Left lobe of liver (tissue), 2 donors: Measurements from ENCODE around the gene BICDL1. TPM values are rescaled to one million over a fixed set of nuclear protein-coding genes. Genes with fewer than 3 reads are reported as not detected.

ENCODE experiments used
- ATAC-seq: fragments of 200-7000 bp; cut with Tn5 transposase; one replicate; pipeline ENCODE4 v1.9.1; 2020; ENCODE audit warnings: mild to moderate bottlenecking, moderate library complexity
- DNase-seq: peaks from one replicate; pipeline ENCODE4 v3.0.0-alpha.2; 2020; ENCODE audit warnings: low spot score
- total RNA-seq: library from RNA; stranded (reverse); gene quantifications from one replicate; pipeline ENCODE4 v1.2.1, GENCODE V29; 2021
- donor health status: DM: no; HTN: no; CAD: no; lungs with moderate emphysema.
- donor health status: DM: no; HTN: yes; CAD: no.

The BICDL1 gene
- total RNA-seq, 1 donor from 2014 or later, result 9.4 TPM

DNA sequence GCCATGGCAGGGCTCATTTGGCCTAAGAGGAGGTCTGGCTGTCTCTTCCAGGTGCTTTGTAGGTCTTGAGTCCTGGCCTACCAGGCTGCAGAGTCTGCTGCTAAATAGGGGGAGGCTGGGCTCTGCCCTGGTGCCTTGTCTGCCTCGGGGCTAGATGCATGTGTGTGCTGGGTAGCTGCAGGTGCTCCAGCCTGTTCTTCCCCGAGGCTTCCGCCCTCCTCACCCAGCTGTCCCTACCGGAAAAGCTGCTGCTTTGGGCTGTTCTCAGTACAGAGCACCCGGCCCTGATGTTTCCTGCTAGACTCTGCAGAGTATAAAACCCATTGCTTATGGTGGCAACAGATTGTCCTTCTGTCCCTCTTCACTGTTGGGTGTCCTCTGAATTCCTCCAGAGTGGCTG, 89.8 kb downstream of the BICDL1 start:
- no peak for ATAC-seq

DNA sequence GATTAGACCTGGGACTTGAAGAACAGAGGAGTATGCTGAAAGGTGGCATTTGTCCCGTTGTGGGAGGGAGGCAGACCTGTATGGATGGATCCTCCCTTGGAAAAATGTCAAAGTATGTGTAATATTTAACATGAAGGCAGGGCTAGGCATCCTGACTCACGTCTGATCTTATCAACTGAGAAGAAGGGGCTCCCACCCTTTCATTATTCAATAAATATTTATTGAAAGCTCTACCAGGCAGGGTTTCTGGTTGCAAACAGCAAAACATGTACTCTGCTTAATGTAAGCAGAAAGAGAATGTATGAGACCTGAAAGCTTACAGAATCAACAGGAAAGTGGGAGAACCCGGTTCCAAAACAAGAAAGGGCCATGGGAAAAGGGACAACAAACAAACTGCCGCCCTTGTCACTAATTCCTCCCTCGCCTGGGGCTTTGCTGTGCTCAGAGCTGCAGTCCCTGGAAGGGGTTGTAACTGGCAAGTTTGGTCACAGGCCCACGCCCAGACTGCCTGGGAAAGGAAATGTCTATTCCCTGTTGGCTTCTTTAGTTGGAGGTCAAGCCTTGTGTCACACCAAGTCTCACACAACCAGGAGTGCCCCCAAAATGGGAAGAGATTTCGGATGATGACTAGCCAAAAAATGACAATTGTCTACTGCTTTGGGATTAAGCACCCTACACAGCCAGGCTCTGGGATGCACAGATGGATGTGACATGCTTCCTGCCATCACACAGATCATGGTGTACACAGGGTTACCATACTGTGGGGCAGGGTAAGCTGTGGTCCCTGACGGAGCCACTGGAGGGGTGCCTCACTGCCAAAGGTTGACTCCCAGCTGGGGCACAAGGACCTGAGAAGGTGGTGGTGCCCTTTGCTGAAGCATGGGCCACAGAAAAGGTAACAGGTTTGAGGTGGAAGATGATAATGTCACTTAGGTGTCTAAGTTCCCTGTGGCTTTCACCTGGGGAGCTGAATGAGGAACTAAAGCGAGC, 90.7 kb downstream of the BICDL1 start:
- DNase-seq, result no peak
- ATAC-seq, result no peak

More for the DNA sequence above, 89.8 kb downstream of the BICDL1 start:
- no peak for DNase-seq

DNA sequence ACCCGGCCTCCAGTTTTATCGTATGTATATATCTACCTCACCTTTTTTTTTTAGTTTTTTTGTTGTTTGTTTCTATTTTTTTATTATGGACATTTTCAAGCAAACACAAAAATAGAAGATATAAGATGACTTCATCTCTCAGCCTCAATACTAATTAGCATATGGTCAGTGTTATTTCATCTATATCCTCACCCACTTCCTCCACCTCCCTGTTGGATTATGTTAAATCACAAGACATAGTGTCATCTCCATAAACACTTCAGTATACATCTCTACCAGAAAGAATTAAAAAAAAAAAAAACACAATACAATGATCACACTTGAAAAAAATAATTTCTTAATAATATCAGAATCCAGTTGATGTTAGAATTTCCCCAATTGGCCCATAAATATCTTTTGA, 92.6 kb downstream of the BICDL1 start:
- ATAC-seq, result no peak
- DNase-seq, result no peak

DNA sequence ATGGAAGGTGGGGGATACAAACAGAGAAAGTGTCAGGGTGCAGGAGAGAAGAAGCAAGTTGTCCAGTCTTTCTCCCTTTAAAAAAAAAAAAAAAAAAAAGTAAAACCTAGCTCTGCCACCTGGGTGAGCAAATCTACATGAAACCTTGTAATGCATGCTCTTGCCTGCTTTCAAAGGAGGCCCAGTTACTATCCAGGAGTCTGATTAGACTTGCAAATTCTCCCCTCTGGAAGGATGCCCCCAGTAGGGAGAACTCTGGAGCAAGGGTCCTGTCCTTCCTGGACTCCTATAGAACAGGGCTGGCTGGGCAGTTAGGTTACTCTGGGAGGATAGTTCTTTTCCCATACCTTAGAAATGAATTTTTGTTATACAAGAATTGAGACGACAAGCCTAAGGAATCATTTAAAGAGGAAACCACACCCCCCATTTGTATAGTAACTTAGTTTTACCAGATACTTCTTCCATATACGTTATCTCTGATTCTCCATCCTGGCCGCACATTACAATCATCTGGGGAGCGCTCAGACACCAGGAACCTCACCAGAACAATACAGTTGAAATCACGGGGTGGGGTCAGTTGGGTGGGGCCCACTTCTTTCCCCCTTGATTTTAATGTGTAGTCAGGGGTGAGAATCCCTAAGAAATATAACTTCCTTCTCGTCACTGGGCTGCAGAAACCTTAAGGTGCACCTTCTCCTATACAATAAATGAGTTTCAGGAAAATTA, 97.0 kb downstream of the BICDL1 start:
- ATAC-seq (no peak), DNase-seq (no peak)

DNA sequence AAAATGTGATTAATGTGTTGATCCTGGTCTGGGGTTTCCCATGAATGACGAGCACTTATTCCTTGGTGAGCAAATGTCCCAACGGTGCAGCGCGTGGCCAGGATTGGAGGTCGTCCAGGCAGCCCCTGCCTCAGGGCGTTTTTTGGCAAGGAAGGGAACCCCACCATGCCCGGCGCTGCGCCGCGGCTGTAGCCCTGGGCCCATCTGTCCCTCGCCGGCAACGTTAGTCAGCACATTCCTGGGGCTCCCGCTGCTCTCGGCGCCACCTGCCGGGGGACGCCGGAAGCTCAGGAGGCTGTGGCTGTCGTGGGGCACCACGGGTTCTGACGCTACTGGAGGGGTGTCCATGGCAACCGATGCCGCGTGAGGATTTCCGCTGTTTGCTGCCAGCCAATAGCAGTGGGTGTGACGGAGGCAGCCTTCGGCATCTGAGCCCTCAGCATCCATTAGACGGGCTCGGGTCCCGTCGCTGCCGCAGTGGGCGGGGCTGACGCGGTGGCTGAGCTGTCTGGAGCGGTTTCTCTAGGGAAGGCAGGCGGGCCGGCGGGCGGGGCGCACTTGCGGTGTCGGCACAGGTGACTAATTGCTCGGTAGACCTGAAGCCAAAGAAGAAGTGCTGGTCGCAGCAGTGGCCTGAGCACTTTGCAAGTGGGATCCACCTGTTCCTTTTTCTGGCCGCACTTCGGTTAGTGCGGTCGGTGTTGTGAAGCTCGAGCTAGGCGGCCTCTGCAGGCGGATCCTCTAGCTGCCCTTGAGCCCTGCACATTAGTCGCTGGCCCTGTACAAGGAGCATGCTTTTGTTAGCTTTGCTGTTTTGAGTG, 98.0 kb downstream of the BICDL1 start:
- ATAC-seq, result peak; percentile 95

DNA sequence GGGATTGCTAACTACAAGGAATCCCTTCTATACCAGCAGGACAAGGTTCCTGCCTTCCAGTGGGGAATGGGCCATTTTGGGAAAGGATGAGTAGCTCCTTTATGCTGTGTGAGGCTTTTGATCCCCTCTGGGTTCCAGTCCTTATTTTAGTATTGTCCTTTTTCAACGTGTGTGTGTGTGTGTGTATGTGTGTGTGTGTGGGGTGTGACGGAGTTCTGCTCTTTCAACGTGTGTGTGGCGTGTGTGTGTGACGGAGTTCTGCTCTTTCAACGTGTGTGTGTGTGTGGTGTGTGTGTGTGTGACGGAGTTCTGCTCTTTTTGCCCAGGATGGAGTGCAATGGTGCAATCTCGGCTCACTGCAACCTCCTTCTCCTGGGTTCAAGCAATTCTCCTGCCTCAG, 100.1 kb downstream of the BICDL1 start:
- ATAC-seq (no peak), DNase-seq (no peak)

More for the DNA sequence above, 98.0 kb downstream of the BICDL1 start:
- DNase-seq, result peak; percentile 100

DNA sequence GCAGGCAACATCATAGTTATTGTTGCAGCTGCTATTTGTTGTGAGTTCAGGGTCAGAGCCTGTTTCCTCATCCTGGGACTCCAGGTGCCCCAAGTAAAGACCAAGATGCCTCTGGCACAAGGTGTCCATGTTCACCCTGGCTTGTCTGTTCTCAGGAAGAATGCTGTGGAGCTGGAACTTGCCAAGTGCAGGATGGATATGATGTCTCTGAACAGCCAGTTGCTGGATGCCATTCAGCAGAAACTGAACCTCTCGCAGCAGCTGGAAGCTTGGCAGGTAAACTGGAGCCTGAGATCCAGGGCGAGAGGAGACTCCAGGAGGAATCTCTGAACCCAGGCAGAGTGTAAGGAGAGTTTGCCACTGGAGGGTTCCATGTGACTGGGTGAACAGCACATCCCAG, 100.8 kb downstream of the BICDL1 start:
- ATAC-seq (no peak), DNase-seq (no peak)

DNA sequence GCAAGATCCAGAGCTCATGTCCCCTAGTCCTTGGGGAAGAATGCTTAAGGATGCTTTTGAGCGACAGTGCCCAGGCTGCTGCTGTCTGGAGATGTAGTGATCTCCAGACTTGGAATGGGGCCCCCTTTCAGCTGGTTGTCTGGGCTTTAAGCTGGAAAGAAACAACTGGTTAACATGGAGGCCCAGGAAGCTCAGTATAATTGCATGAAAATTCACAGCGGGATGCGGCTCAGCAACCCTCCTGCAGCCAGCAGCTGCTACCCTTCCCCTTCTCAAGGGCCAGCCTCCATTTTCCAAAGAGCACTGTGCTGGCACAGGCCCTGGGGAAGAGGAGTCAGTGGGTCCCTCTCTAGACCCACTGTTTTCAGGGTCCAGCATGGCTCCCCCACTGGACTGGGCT, 101.2 kb downstream of the BICDL1 start:
- ATAC-seq, result no peak
- no peak for DNase-seq

DNA sequence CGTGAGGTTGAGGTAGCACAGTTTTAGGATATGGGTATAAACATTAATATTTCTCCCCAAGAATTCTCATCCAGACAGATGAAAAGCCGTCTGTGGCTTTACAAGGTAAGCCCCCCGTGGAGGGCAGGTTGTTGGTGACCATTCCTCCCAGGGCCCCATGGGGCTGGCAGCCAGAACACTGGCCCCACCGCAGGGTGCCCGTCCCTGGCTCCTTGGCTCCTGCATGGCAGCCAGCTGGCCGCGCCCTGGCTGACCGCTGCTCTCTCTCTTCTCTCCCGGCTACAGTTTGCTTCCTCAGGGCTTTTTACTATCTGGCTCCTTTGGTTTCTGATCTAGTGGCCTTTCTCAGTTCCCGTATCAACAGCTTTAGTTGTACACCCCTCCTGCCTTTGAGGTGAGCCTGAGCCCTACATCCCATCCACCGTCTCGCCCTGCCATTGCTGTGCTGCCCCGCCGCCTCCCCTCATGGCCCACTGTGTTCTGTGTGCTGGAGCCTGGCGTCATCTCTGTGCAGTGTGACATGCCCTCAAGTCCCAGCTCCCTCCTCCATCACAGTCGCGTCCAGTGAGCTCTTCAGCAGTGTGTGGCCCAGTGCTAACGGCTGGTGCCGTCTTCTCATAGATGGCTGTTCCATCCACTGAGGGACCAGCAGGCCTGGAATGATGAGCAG, 101.7 kb downstream of the BICDL1 start:
- DNase-seq (no peak), ATAC-seq (no peak)

DNA sequence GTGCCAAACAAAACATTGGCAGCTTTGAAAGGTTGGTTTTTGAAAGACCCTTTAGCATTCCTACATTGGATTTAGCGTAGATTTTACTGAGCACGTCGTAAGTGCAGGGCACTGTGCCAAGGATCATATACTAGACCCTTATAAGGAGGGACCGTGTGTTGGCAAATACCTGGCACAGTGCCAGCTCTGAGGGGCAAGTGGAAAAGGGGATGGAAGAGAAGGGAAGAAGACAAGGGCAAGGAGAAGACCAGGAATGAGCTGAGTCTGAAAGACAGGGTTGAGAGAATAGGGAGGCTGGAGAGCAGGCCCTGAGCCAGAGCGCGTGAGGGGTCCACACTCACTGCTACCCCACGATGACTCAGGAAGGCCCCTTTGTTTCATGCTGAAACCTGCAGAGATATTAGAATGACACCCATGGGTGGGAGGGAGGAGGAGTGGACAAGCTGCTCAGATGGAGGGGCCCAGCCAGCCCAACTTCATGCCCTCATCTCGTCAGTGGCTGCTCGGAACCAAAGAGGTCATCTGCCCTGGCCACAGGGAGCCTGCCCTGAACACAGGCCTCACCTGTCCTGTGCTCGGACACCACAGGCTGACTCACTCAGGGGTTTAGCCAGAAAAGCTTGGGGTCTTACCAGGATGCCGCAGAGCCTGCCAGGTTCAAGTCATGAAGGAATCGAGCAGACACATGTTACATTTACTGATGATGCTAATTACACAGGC, 102.5 kb downstream of the BICDL1 start:
- DNase-seq, result no peak
- ATAC-seq, result no peak

DNA sequence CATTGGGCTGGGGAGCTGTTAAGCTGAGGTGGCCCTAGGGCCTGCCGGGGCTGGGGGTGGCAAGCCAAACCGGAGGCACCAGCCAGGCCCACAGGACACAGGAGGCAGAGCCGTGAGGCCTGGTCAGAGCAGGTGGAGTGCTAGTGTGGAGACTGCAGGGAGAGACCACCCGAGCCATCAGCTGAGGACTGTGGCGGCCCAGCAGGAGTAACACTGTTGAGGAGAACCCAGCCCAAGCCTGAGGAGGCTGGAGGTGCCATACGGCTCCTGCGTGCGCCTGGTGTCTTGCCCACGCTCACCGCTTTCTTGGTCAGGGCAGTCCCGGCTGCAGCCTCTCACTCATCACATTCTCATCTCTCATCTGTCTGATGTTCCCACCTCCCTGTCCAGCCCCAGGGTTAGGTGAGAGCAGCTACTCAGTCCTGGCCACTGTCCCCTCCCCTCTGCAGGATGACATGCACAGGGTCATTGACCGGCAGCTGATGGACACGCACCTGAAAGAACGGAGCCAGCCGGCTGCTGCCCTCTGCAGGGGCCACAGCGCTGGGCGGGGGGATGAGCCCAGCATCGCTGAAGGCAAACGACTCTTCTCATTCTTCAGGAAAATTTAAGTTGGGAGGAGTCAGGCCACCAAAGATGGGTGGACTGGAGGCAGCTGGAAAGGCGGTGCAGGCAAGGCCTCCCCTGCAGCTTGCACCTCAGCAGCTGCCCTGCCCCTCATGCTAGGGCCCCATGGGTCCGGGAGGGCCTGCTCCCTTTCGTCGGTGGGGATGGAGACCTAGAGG, 103.7 kb downstream of the BICDL1 start:
- DNase-seq, result no peak
- ATAC-seq, result peak; percentile 77

DNA sequence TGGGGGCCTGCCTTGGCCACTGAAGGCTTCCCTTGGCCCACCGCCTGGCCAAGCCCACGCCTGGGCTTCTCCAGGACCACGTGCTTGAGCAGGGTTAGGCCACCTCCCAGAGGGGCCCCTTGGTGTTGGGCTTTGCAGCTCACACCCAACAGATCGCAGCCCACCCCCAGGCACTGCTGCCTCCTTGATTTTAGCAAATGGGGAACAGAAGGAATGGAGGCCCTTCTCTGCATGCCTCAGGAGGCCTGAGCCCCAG, 104.2 kb downstream of the BICDL1 start:
- DNase-seq, result no peak
- ATAC-seq, result peak; percentile 3

DNA sequence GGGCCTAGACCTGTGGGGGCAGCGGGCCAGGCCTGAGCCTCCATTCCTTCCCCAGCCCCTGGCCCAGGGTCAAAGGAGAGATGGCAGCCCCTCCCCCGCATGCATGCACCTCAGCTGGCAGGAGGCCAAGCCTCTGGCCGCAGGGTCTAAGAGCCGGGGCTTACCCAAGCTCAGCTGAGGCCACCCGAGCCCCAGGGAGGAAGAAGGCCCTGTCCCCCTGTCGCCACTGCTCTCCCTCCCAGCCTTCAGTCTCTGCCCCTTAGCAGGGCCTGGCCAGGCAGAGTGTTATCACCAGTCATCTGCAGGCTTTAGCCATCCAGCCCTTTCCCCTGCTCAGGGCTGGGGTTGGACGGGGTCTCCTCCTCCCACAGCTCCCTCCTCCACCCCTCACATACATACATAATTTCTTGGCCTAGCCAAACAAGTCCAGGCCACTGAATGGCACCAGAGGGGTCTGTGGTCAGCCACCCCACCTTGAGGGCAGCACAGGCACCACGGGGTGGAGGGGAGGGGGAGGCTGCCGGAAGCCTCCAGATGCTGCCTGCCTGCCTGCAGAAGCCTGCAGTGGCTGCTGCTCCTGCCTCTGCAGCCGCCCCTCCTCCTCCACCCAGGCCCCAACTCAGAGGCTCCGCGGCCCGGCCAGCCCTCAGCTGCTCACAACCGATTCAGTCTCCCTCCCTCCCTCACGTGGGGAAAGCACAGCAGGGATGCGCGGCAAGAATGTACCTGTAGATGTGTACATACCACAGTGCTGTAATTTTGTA, 104.7 kb downstream of the BICDL1 start:
- DNase-seq (no peak), ATAC-seq (peak; percentile 5)

DNA sequence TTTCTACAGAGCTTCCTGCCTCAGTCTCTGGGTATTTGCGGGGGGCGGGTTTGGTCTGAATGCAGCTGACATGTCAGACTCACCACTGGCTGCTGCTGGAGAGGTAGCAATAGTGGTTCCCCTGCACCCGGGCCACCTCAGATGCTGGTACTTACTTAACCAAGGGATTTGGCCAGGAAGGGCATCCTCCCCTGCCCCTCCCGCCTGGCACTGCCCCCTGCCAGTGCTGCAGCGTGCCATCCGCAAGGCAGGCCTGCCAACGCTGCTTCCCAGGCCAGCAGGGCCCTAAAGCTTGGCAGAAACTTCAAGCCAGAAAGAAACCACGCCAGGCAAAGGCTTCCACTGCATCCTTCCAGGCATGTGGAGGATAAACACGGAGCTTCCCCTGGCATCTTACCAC, 105.4 kb downstream of the BICDL1 start:
- DNase-seq, result no peak
- ATAC-seq, result no peak

DNA sequence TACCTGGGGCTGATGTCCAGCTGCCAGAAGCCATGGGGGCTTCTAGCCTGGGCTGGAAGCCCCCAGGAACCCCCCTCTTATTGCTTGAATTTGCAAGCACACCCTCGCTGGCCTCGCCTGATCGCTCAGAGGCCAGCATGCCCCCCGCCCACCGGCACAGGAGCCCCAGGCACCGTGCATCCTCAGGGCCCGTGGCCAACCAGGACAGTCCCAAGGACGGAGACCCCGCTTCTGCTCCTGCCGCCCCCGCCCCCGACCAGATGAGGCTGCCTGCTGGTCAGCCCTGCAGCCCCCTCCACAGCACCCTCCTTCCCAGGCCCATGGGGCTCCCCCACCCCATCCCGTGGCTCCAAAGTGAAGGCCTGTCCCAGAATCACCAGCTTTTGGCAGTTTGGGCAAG, 106.3 kb downstream of the BICDL1 start:
- ATAC-seq (no peak), DNase-seq (no peak)

DNA sequence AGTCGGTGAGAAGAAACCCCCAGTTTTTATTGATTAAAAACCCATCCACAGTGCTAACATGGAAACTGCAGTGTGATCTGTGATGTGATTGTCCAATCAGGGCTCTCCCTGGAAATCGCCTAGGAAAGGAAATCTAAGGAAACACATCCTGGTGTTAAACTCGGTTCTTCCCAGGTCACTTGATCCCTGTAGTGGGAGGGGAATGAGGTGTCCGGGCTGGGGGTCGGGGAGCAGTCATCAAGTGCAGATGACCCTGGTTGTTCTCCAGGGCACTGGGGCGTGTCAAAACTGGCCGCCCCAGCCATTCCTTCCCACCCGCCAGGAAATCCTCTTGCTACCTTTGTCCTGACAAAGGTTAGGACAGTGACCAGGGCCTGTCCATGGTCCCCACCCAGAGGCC, 106.7 kb downstream of the BICDL1 start:
- ATAC-seq, result no peak
- no peak for DNase-seq

DNA sequence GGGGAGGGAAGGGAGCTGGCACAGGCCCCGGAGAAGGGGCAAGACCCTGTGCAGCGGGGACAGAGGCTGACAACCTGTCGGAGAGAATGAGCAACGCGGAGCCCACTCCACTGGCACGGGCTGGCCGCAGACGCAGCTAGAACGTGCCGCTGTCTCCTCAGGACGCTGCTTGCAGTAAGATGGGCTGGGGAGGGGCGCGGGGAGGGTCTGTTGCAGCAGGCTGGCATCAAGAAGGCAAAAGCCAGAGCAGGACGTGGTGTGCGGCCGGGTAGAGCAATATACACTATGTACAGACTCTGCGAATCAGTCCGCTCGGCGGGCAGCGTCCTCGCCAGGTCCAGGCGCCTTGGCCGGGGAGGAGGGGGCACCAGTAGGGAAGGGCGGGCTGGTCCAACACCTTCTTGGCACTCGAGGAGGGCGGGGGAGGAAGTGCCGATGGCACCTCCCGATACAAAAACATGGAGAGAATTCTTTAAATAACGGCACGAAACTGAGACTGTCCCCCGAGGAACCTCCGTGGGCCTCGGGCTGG, 107.7 kb downstream of the BICDL1 start:
- ATAC-seq (no peak), DNase-seq (no peak)

DNA sequence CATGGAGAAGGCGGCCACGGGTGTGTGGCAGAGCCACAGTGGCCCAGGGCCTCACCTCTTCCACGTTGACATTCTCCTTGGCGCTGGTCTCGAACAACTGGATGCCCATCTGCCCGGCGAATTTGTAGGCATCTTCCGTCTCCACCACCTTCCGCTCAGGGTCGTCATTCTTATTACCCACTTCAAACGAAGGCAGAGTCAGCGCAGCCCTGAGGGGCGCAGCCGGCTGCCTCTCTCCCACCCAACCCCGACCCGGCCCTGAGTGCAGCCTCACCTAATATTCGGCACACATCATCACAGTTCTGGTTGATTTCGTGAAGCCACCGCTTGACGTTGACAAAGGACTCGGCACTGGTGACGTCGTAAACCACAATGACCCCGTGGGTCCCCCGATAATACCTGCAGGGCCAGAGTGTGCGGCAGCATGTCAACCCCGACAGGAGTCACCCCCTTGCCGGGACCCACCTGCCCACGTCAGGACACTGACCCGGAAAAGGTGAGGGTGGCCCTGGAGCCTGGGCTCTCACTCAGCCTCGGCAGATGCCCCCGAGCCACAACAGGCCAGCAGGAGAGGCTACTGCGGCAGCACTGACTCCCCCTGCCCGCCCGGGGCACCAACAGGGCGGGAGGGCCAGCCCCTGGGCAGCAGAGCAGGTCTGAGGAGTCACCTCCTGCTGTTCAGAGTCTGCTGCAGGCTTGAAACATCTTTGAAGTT, 109.9 kb downstream of the BICDL1 start:
- DNase-seq (no peak), ATAC-seq (no peak)
